PC-9 (cell line): ENCODE data around the gene RTCA.

Experiments used
- CTCF ChIP-seq: fragments of 200-600 bp; sonication (generic); conservative IDR thresholded peaks from 2 replicates; pipeline ENCODE4 v1.6.1; 2017; ENCODE audit warnings: mixed run types, antibody characterized with exemption, mild to moderate bottlenecking, moderate library complexity
- EZH2 ChIP-seq: fragments of 200-600 bp; sonication (generic); IDR thresholded peaks from 2 replicates; pipeline ENCODE4 v1.8.0; 2017; ENCODE audit warnings: antibody characterized with exemption, low read depth

GRCh38 chr1:100308777-100309176, 42.8 kb downstream of the RTCA start:
- TF ChIP-seq CTCF (no peak), EZH2 (no peak)
